Fibroblast of lung (primary cell): ENCODE measurements around the gene ALDOA. TPM values are rescaled to one million over a fixed set of nuclear protein-coding genes. Genes with fewer than 3 reads are reported as not detected.
A peak's percentile ranks its signal among the peaks of the same experiment; 100 is the strongest.

Experiments
- DNase-seq, 2 donors: peaks; one replicate each; pipeline versions ENCODE4 v3.0.0 to v3.0.0-alpha.2; 2010; ENCODE audit warnings: low read depth in 2 of 2
- H2AFZ ChIP-seq: 2 replicates; pipeline ENCODE4 v1.5.1; 2012; ENCODE audit warnings: low read length, control low read depth, inconsistent platforms
- H3K27ac ChIP-seq: 2 replicates; pipeline ENCODE4 v1.5.1; 2011; ENCODE audit warnings: low read length, control low read depth; ENCODE audit not compliant: insufficient read depth
- H3K27me3 ChIP-seq: 2 replicates; pipeline ENCODE4 v1.5.1; 2011; ENCODE audit warnings: mild to moderate bottlenecking, low read length; ENCODE audit not compliant: control insufficient read depth, insufficient read depth
- H3K36me3 ChIP-seq: 2 replicates; pipeline ENCODE4 v1.5.1; 2011; ENCODE audit warnings: low read length; ENCODE audit not compliant: control insufficient read depth, insufficient read depth
- H3K4me1 ChIP-seq: 2 replicates; pipeline ENCODE4 v1.5.1; 2011; ENCODE audit warnings: low read length; ENCODE audit not compliant: control insufficient read depth, insufficient read depth; ENCODE audit errors: extremely low read depth
- H3K4me2 ChIP-seq: 2 replicates; pipeline ENCODE4 v1.5.1; 2011; ENCODE audit warnings: low read length, control low read depth; ENCODE audit not compliant: insufficient read depth; ENCODE audit errors: extremely low read depth
- H3K4me3 ChIP-seq, 4 experiments: fragments of 200-600 bp in 1 of 4; sonication (generic) in 1 of 4; replicated peaks in 1 of 4; 2 replicates each; pipeline ENCODE4 v1.5.1; 2011 to 2016; ENCODE audit warnings: low read length in 4 of 4, low read depth in 3 of 4, mild to moderate bottlenecking in 3 of 4, control low read depth in 2 of 4, inconsistent platforms in 1 of 4, mixed read lengths in 1 of 4; ENCODE audit not compliant: insufficient read depth in 1 of 4; ENCODE audit errors: control extremely low read depth in 1 of 4
- H3K79me2 ChIP-seq: 2 replicates; pipeline ENCODE4 v1.5.1; 2012; ENCODE audit warnings: mild to moderate bottlenecking, low read length, inconsistent platforms; ENCODE audit not compliant: control insufficient read depth, insufficient read depth
- H3K9ac ChIP-seq: 2 replicates; pipeline ENCODE4 v1.5.1; 2011; ENCODE audit warnings: mild to moderate bottlenecking, low read length, control low read depth; ENCODE audit not compliant: insufficient read depth
- H3K9me3 ChIP-seq: 2 replicates; pipeline ENCODE4 v1.5.1; 2012; ENCODE audit warnings: low read depth, low read length; ENCODE audit not compliant: control insufficient read depth, insufficient read depth
- H4K20me1 ChIP-seq: 2 replicates; pipeline ENCODE4 v1.5.1; 2011; ENCODE audit warnings: low read length; ENCODE audit not compliant: control insufficient read depth, insufficient read depth; ENCODE audit errors: extremely low read depth
- EZH2 ChIP-seq: IDR thresholded peaks from 2 replicates; pipeline ENCODE4 v1.5.1; 2012; ENCODE audit warnings: low read length, control low read depth, mild to moderate bottlenecking; ENCODE audit errors: missing control alignments
- polyA plus RNA-seq, 2 donors: library from polyadenylated mRNA; depleted of rRNA in 1 of 2; stranded (reverse) in 1 of 2; unstranded in 1 of 2; fragments of >200 nt; gene quantifications; 2 replicates each; pipeline ENCODE4 v1.2.1, GENCODE V29; 2011 to 2012; ENCODE audit warnings: missing spikeins in 1 of 2
- total RNA-seq: library from RNA; depleted of rRNA; stranded (reverse); fragments of >200 nt; gene quantifications from 2 replicates; pipeline ENCODE4 v1.2.1, GENCODE V29; 2014
- TF ChIP-seq, protein P1 (sequence below), 2 donors: IDR thresholded peaks in 1 of 2; conservative IDR thresholded peaks in 1 of 2; 1 replicate in 1 of 2; 2 replicates in 1 of 2; pipeline ENCODE4 v1.5.1; 2011 to 2012; ENCODE audit warnings: low read length in 2 of 2, control low read depth in 1 of 2, inconsistent platforms in 1 of 2, low read depth in 1 of 2, mild to moderate bottlenecking in 1 of 2

The ALDOA gene
- total and polyA plus RNA-seq, 2 donors (not counting 1 experiment from before 2014, with no cell fraction given), result 474 to 1,066 TPM

DNA sequence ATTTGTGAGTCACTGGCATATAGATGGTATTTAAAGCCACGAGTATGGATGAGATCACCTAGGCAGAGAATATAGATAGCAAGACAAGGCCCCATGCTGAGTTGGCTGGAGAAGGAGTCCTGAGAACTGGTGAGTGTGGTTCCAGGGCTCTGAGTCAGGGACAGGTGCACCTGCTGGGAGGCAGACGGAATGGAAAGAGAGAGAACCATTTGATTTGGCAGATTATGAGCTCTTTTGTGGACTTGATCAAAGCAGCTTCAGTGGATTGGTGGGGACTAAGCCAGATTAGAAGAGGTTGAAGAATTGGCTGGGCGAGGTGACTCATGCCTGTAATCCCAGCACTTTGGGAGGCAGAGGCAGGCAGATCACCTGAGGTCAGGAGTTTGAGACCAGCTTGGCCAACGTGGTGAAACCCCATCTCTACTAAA, 46.8 kb upstream of the ALDOA start:
- Histone ChIP-seq H3K27me3 (no peaks in the 10 kb centered on the region), H3K9ac (no peak overlapping the region), H3K27ac (no peak overlapping the region), H3K79me2 (no peaks in the 10 kb centered on the region), H4K20me1 (no peaks in the 10 kb centered on the region), H2AFZ (no peak overlapping the region), H3K36me3 (no peaks in the 10 kb centered on the region), H3K9me3 (no peaks in the 10 kb centered on the region), H3K4me2 (no peak overlapping the region), H3K4me3 (no peak overlapping the region), H3K4me1 (no peaks in the 10 kb centered on the region)
- peak in 1 of 2 donors; percentile 22 for DNase-seq
- TF ChIP-seq, protein P1, sequence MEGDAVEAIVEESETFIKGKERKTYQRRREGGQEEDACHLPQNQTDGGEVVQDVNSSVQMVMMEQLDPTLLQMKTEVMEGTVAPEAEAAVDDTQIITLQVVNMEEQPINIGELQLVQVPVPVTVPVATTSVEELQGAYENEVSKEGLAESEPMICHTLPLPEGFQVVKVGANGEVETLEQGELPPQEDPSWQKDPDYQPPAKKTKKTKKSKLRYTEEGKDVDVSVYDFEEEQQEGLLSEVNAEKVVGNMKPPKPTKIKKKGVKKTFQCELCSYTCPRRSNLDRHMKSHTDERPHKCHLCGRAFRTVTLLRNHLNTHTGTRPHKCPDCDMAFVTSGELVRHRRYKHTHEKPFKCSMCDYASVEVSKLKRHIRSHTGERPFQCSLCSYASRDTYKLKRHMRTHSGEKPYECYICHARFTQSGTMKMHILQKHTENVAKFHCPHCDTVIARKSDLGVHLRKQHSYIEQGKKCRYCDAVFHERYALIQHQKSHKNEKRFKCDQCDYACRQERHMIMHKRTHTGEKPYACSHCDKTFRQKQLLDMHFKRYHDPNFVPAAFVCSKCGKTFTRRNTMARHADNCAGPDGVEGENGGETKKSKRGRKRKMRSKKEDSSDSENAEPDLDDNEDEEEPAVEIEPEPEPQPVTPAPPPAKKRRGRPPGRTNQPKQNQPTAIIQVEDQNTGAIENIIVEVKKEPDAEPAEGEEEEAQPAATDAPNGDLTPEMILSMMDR (conservative IDR thresholded peaks at IDR 0.05 in 1 of 2, IDR thresholded peaks at IDR 0.05 in 1 of 2; ENCODE audit: low read depth in 1 of 2, low read length in 2 of 2), result no peak
- no peak for TF ChIP-seq EZH2

DNA sequence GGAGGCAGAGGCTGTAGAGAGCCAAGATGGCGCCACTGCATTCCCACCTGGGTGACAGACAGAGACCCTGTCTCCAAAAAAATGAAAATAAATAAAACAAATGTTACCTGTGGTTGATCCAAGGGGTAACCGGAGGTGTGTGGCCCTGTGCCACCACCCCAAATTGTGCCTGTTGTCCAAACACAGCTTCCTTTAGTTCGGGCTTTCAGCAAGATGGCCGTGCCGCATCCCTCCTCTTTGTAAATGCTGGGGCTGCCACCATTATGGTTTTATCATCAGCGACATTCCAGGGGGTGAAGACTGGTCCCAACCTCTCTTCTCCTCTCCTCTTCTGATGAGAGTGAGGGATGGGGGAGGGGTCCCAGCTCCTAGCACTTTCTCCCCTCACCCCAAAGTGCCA, 42.7 kb upstream of the ALDOA start, which contains the start of gene C16orf92:
Gene C16orf92, plus strand, starts transcription at position 312 of the 400 bp plus-strand sequence. CDS start 143 bp downstream, outside the sequence.
- Histone ChIP-seq H2AFZ (no peak within 1 kb of the TSS), H3K27me3 (peaks cover 10% of the 10 kb centered on the region), H3K9me3 (no peaks in the 10 kb centered on the region), H3K27ac (no peak within 1 kb of the TSS), H3K9ac (no peak within 1 kb of the TSS), H3K4me3 (no peak within 1 kb of the TSS), H3K4me2 (no peak within 1 kb of the TSS), H3K4me1 (no peaks in the 10 kb centered on the region), H3K79me2 (no peaks in the 10 kb centered on the region), H3K36me3 (no peaks in the 10 kb centered on the region), H4K20me1 (no peaks in the 10 kb centered on the region)
- TF ChIP-seq EZH2, result no peak
- TF ChIP-seq, protein P1 (conservative IDR thresholded peaks at IDR 0.05 in 1 of 2, IDR thresholded peaks at IDR 0.05 in 1 of 2; ENCODE audit: low read depth in 1 of 2, low read length in 2 of 2), result no peak
- DNase-seq, result no peak

DNA sequence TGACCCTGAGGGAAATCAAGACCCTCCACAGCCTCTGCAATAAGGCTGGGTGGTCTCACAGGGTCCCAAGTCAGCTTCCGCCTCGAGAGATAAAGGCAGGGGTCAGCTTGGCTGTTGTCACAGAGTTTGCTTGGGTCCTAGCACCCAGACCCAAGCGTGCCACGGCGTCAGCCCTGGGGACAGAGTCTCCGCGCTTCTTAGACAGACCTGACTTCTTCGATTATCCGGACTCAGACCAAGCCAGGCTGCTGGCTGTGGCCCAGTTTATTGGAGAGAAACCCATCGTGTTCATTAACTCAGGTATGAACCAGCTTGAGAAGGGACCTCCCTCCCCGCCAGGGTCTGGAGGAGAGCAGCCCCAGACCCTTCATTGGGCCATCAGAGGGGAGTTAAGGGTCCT, 42.0 kb upstream of the ALDOA start:
- no peaks in the 10 kb centered on the region for H4K20me1 ChIP-seq
- no peak overlapping the region for H2AFZ ChIP-seq
- no peak overlapping the region for H3K4me2 ChIP-seq
- no peaks in the 10 kb centered on the region for H3K79me2 ChIP-seq
- no peak overlapping the region for H3K9ac ChIP-seq
- H3K27me3 ChIP-seq, result peaks cover 17% of the 10 kb centered on the region
- no peaks in the 10 kb centered on the region for H3K36me3 ChIP-seq
- no peak for DNase-seq
- no peaks in the 10 kb centered on the region for H3K4me1 ChIP-seq
- TF ChIP-seq EZH2, result no peak
- TF ChIP-seq, protein P1 (conservative IDR thresholded peaks at IDR 0.05 in 1 of 2, IDR thresholded peaks at IDR 0.05 in 1 of 2; ENCODE audit: low read depth in 1 of 2, low read length in 2 of 2), result no peak
- H3K9me3 ChIP-seq, result no peaks in the 10 kb centered on the region
- no peak overlapping the region for H3K27ac ChIP-seq
- H3K4me3 ChIP-seq, result no peak overlapping the region
